Regular cardiac myocyte (primary cell): Measurements from ENCODE around the gene RXRA. TPM values are rescaled to one million over a fixed set of nuclear protein-coding genes. Genes with fewer than 3 reads are reported as not detected.

ENCODE experiments used
- total RNA-seq: library from RNA; depleted of rRNA; stranded (reverse); fragments of >200 nt; gene quantifications from 2 replicates; pipeline ENCODE4 v1.2.3, GENCODE V29; 2014

The RXRA gene
- total RNA-seq: 12.7 and 14.8 TPM in 2 replicates

DNA sequence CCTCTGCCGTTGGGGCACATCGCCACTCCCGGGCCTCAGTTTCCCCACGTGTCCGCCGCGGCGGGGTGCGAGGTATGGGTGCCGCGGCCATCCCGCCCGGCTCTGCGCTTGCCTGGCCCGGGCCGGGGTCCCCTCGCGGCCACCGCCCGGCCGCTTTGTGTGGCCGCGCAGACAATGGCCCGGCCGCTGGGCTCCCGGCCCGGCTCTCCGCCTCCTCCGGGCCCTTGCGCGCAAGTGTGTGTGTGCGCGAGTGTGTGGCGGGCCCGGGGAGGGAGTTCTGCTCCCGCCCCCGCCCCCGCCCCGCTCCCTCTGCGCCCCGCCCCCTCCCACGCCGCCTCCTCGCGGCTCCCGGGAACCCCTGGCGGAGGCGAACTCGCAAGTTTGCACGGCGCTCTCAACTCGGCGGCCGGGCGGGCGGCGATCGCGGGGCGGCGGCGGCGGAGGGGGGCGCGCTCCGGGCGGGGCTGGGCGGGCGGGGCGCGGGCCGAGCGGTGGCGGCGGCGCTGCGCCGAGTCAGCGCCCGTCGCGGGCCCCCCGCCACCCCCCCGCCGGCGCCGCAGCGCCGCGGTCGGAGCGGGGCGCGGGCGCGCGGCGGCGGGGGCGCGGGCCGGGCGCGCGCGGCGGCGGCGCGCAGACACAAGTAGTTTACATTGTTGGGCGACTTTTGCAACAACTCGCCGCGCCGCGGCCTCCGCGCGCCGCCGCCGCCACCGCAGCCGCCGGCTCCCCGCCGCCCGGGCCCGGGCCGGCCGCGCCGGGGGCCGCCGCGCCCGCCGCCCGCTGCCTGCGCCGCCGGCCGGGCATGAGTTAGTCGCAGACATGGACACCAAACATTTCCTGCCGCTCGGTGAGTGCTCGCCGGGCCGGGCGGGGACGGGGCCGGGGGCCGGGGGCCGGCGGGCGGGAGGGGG, at the start of gene RXRA:
Gene RXRA (plus strand): TSS at position 643 of the 911 bp plus-strand sequence. CDS start 177 bp downstream, at position 820.

Other genes with a start within 250 kb of the RXRA start
- 18.0 and 22.0 TPM in 2 replicates for gene WDR5, start 190.4 kb upstream of the RXRA start, total RNA-seq
- gene RNU6ATAC, start 161.9 kb upstream of the RXRA start, total RNA-seq: not detected in 2 replicates